GM12864 (cell line): ENCODE data around the gene ACSF2.

ENCODE experiments used
- DNase-seq: peaks from one replicate; pipeline ENCODE4 v3.0.0-alpha.2; 2011; ENCODE audit warnings: low read depth
- H3K4me3 ChIP-seq: 2 replicates; pipeline ENCODE4 v1.5.1; 2011; ENCODE audit warnings: mild to moderate bottlenecking, low read depth, low read length, control low read depth
- CTCF ChIP-seq: IDR thresholded peaks from 2 replicates; pipeline ENCODE4 v1.5.1; 2011; ENCODE audit warnings: low read depth, mild to moderate bottlenecking, moderate library complexity, low read length, control low read depth, inconsistent platforms; ENCODE audit errors: missing control alignments

Gene ACSF2

DNA sequence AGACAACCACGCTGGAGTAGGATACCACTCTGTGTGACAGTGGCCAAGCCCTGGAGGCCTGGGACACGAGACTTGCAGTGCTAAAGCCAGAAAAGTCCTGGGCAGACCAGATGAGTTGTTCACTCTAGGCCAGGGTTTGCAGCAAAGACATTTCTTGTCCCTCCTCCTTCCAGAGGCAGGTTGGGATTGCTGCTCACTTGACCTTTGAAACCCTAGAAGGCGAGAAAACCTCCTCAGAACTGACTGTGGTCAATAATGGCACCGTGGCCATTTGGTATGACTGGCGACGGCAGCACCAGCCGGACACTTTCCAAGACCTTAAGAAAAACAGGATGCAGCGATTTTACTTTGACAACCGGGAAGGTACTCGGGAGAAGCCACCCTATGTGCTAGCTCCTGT lies 96.7 kb downstream of the ACSF2 start:
- TF ChIP-seq CTCF = no peak
- no peak overlapping the region for H3K4me3 ChIP-seq
- no peak for DNase-seq

GRCh38 chr17:50523208-50523607 lies 97.2 kb downstream of the ACSF2 start:
- no peak for TF ChIP-seq CTCF
- no peak overlapping the region for H3K4me3 ChIP-seq
- no peak for DNase-seq
